ENCODE data around the gene IL17A.
"Not testable (repeated sequence)": the region's sequence is repeated elsewhere in the genome, so short reads cannot be mapped to it uniquely, and the experiment has no call there.

The IL17A gene

DNA sequence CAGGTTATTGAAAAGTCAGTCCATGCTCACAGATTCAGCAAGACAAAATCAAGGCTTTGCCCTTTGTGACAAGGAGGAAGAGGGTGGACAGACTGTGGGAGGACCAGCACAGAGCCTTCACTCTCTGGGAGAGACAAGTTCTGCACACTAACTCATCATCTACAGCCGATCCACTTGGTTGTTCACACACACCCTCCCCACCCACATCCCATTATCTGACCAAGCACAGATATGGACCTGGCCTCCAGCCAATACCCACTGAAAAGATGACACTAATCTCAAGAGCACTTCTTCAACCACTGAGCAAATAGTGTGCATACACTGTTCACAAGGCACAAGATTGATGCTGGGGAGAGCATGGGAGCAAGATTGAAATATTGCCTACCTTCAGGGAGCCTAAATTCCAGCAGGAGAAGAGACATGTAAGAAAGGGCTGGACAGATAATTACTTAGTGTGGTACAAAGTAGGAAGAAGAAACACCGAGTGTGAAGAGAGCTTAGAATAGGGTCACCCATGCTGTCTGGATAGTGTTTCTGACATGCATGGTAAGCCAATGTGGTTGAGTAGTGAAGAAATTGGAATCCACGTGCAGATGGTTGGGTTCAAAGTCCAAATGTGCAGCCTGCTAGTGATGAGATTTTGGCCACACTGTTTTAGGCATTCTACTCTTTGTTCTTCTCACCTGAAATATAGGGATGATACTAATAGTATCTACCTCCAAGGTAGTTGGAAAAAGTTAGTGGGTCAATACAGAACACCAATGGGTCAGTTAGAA is 21.7 kb upstream of the IL17A start:
- no peak for ATAC-seq
- TF ChIP-seq TOX (CRISPR knock-in tag; IDR thresholded peaks at IDR 0.05; ENCODE audit: borderline replicate concordance), result no peak
- TF ChIP-seq PPARA (CRISPR knock-in tag; IDR thresholded peaks at IDR 0.05; ENCODE audit: borderline replicate concordance), result no peak
- TF ChIP-seq ZNF8 (CRISPR knock-in tag; IDR thresholded peaks at IDR 0.05), result no peak
- no peak for TF ChIP-seq OSR1 (CRISPR knock-in tag; IDR thresholded peaks at IDR 0.05)
- no peak for TF ChIP-seq ZNF565 (CRISPR knock-in tag; conservative IDR thresholded peaks at IDR 0.05; ENCODE audit: low read depth)
- TF ChIP-seq RARB (CRISPR knock-in tag; IDR thresholded peaks at IDR 0.05), result no peak
- TF ChIP-seq, protein P1, sequence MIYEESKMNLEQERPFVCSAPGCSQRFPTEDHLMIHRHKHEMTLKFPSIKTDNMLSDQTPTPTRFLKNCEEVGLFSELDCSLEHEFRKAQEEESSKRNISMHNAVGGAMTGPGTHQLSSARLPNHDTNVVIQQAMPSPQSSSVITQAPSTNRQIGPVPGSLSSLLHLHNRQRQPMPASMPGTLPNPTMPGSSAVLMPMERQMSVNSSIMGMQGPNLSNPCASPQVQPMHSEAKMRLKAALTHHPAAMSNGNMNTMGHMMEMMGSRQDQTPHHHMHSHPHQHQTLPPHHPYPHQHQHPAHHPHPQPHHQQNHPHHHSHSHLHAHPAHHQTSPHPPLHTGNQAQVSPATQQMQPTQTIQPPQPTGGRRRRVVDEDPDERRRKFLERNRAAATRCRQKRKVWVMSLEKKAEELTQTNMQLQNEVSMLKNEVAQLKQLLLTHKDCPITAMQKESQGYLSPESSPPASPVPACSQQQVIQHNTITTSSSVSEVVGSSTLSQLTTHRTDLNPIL (CRISPR knock-in tag; IDR thresholded peaks at IDR 0.05; ENCODE audit: low read depth), result no peak
- TF ChIP-seq, protein P2, sequence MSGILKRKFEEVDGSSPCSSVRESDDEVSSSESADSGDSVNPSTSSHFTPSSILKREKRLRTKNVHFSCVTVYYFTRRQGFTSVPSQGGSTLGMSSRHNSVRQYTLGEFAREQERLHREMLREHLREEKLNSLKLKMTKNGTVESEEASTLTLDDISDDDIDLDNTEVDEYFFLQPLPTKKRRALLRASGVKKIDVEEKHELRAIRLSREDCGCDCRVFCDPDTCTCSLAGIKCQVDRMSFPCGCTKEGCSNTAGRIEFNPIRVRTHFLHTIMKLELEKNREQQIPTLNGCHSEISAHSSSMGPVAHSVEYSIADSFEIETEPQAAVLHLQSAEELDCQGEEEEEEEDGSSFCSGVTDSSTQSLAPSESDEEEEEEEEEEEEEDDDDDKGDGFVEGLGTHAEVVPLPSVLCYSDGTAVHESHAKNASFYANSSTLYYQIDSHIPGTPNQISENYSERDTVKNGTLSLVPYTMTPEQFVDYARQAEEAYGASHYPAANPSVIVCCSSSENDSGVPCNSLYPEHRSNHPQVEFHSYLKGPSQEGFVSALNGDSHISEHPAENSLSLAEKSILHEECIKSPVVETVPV (CRISPR knock-in tag; IDR thresholded peaks at IDR 0.05), result no peak
- no peak for TF ChIP-seq ZNF70 (CRISPR knock-in tag; IDR thresholded peaks at IDR 0.05)
- no peak for TF ChIP-seq TCF4 (CRISPR knock-in tag; IDR thresholded peaks at IDR 0.05; ENCODE audit: borderline replicate concordance)
- no peak for TF ChIP-seq ZFP3 (CRISPR knock-in tag; IDR thresholded peaks at IDR 0.05)
- TF ChIP-seq, protein P3, sequence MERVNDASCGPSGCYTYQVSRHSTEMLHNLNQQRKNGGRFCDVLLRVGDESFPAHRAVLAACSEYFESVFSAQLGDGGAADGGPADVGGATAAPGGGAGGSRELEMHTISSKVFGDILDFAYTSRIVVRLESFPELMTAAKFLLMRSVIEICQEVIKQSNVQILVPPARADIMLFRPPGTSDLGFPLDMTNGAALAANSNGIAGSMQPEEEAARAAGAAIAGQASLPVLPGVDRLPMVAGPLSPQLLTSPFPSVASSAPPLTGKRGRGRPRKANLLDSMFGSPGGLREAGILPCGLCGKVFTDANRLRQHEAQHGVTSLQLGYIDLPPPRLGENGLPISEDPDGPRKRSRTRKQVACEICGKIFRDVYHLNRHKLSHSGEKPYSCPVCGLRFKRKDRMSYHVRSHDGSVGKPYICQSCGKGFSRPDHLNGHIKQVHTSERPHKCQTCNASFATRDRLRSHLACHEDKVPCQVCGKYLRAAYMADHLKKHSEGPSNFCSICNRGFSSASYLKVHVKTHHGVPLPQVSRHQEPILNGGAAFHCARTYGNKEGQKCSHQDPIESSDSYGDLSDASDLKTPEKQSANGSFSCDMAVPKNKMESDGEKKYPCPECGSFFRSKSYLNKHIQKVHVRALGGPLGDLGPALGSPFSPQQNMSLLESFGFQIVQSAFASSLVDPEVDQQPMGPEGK (CRISPR knock-in tag; IDR thresholded peaks at IDR 0.05; ENCODE audit: borderline replicate concordance), result no peak
- no peak for TF ChIP-seq ZC3H10 (CRISPR knock-in tag; IDR thresholded peaks at IDR 0.05)

DNA sequence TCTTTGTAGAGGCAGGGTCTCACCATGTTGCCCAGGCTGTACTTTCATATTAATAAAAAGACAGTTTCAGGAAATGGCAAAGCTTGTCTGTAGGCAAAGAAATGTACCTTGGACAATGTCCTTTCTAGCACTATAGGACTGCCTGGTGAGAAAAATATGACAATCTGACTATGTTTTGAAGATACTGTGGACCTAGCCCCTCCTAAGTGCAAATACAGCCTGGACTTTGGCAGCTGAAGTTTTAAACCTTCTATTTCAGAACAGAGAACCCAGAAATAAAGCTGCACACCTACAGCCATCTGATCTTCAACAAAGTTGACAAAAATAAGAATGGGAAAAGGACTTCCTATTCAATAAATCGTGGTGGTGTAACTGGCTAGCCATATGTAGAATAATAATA is 18.9 kb upstream of the IL17A start:
- ATAC-seq, result no peak
- TF ChIP-seq SNAI2 (CRISPR knock-in tag; IDR thresholded peaks at IDR 0.05) (no peak), ZFP30 (CRISPR knock-in tag; IDR thresholded peaks at IDR 0.05) (no peak), CSDC2 (CRISPR knock-in tag; IDR thresholded peaks at IDR 0.05) (no peak), OSR1 (CRISPR knock-in tag; IDR thresholded peaks at IDR 0.05) (no peak), PPARA (CRISPR knock-in tag; IDR thresholded peaks at IDR 0.05; ENCODE audit: borderline replicate concordance) (no peak), ISL1 (CRISPR knock-in tag; IDR thresholded peaks at IDR 0.05) (no peak), ZNF565 (CRISPR knock-in tag; conservative IDR thresholded peaks at IDR 0.05; ENCODE audit: low read depth) (no peak), GLIS3 (CRISPR knock-in tag; IDR thresholded peaks at IDR 0.05) (no peak), RARB (CRISPR knock-in tag; IDR thresholded peaks at IDR 0.05) (no peak), ZFP3 (CRISPR knock-in tag; IDR thresholded peaks at IDR 0.05) (no peak), TCF4 (CRISPR knock-in tag; IDR thresholded peaks at IDR 0.05; ENCODE audit: borderline replicate concordance) (no peak)
- TF ChIP-seq, protein P4, sequence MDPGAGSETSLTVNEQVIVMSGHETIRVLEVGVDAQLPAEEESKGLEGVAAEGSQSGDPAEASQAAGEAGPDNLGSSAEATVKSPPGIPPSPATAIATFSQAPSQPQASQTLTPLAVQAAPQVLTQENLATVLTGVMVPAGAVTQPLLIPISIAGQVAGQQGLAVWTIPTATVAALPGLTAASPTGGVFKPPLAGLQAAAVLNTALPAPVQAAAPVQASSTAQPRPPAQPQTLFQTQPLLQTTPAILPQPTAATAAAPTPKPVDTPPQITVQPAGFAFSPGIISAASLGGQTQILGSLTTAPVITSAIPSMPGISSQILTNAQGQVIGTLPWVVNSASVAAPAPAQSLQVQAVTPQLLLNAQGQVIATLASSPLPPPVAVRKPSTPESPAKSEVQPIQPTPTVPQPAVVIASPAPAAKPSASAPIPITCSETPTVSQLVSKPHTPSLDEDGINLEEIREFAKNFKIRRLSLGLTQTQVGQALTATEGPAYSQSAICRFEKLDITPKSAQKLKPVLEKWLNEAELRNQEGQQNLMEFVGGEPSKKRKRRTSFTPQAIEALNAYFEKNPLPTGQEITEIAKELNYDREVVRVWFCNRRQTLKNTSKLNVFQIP (CRISPR knock-in tag; IDR thresholded peaks at IDR 0.05; ENCODE audit: borderline replicate concordance, low read depth), result no peak
- TF ChIP-seq, protein P3 (CRISPR knock-in tag; IDR thresholded peaks at IDR 0.05; ENCODE audit: borderline replicate concordance), result no peak

DNA sequence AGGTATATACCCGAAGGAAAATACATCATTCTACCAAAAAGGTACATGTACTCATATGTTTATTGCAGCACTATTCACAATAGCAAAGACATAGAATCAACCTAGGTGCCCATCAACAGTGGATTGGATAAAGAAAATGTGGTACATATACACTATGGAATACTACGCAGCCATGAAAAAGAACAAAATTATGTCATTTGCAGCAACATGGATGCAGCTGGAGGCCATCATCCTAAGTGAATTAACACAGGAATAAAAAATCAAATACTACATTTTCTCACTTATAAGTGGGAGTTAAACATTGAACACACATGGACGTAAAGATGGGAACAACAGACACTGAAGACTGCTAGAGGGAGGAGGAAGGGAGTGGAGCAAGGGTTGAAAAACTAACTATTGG is 17.8 kb upstream of the IL17A start:
- ATAC-seq, result not testable (repeated sequence)

DNA sequence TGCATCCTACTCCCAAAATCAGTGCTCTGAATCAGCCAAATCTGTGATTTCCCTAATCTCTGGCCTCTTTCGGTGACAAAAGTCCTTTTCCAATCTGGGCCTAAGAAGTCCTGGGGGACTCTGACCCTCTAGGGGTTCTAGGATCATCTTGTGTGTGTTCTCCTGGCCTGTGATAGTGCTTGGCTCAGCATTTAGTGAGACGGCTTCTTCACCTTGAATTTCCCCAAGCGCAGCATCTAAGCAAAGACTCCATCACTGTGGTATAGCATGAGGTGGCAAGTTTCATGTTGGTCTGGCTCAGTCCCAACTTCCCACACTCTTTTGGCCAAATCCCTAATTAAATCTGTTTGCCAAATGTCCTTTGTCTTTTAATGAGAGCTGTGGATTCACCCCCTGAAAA is 12.1 kb upstream of the IL17A start:
- ATAC-seq, result no peak
- TF ChIP-seq PPARA (CRISPR knock-in tag; IDR thresholded peaks at IDR 0.05; ENCODE audit: borderline replicate concordance) (no peak), ESRRG (CRISPR knock-in tag; IDR thresholded peaks at IDR 0.05) (no peak), ZFP3 (CRISPR knock-in tag; IDR thresholded peaks at IDR 0.05) (no peak), ISL1 (CRISPR knock-in tag; IDR thresholded peaks at IDR 0.05) (no peak), BACH2 (CRISPR knock-in tag; IDR thresholded peaks at IDR 0.05; ENCODE audit: borderline replicate concordance) (no peak), ZNF565 (CRISPR knock-in tag; conservative IDR thresholded peaks at IDR 0.05; ENCODE audit: low read depth) (no peak)
- TF ChIP-seq, protein P4 (CRISPR knock-in tag; IDR thresholded peaks at IDR 0.05; ENCODE audit: borderline replicate concordance, low read depth), result no peak
- TF ChIP-seq, protein P2 (CRISPR knock-in tag; IDR thresholded peaks at IDR 0.05), result no peak
- TF ChIP-seq, protein P1 (CRISPR knock-in tag; IDR thresholded peaks at IDR 0.05; ENCODE audit: low read depth), result no peak

All from SK-N-SH treated with all-trans-retinoic acid at 6 μM for 48 hours (cell line).